ENCODE data around the gene KDM2A.

GRCh38 chr11:67255864-67256263 lies 136.8 kb downstream of the KDM2A start:
- no peak for TF ChIP-seq CTCF (IDR thresholded peaks at IDR 0.05)
- TF ChIP-seq POLR2A (IDR thresholded peaks at IDR 0.05) = no peak
